ENCODE results near the gene RPUSD4. TPM values are rescaled to one million over a fixed set of nuclear protein-coding genes. Genes with fewer than 3 reads are reported as not detected.

The RPUSD4 gene
- total RNA-seq, 1 experiment from 2014 or later, result 42.9 TPM

DNA sequence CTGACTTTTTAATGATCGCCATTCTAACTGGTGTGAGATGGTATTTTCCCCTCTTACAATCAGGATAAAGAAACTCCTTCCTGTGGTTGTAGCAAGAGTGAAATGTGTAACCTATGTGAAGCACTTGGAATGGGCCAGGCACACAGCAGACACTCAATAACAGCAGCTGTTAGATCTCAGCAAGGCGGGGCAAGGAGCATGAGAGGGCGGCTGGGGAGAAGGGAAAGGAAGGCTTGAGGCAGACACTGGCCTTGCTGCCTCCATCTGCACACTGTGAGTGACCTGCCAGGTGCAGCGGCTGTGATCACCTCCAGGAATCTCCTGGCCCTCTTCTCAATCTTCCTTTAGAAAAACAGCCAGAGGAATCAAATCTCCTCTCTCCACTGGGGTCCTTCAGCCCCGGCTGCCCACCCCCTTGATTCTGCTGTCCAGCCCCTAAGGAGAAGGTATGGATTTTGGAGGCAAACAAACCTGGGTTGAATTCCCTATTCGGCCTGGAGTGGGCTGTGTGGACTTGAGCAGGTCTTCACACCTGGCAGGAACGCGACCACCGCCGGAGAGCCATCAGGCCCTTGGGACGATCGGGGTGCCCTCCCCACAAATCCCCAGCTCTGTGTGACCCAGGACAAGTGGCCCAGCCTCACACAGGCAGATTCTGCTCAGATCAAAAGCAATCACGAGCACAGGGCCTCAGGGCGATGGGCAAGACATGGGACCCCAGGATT is 49.0 kb downstream of the RPUSD4 start:
- no peak overlapping the region for H3K27ac Mint-ChIP-seq
- TF ChIP-seq, protein P1, sequence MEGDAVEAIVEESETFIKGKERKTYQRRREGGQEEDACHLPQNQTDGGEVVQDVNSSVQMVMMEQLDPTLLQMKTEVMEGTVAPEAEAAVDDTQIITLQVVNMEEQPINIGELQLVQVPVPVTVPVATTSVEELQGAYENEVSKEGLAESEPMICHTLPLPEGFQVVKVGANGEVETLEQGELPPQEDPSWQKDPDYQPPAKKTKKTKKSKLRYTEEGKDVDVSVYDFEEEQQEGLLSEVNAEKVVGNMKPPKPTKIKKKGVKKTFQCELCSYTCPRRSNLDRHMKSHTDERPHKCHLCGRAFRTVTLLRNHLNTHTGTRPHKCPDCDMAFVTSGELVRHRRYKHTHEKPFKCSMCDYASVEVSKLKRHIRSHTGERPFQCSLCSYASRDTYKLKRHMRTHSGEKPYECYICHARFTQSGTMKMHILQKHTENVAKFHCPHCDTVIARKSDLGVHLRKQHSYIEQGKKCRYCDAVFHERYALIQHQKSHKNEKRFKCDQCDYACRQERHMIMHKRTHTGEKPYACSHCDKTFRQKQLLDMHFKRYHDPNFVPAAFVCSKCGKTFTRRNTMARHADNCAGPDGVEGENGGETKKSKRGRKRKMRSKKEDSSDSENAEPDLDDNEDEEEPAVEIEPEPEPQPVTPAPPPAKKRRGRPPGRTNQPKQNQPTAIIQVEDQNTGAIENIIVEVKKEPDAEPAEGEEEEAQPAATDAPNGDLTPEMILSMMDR (conservative IDR thresholded peaks at IDR 0.05), result no peak
- H3K18ac ChIP-seq (ENCODE audit: insufficient read length, low read depth, low read length), result no peak overlapping the region
- no peak overlapping the region for H2BK12ac ChIP-seq (ENCODE audit: insufficient read length, low read depth, low read length)
- no peak overlapping the region for H3K9ac ChIP-seq (ENCODE audit: extremely low read depth, insufficient read length, low read length)
- peaks cover 49% of the 10 kb centered on the region in 2 experiments for H3K4me1 Mint-ChIP-seq
- H3K4ac ChIP-seq (ENCODE audit: low read depth, low read length), result no peak overlapping the region
- no peaks in the 10 kb centered on the region; a peak in 1 of 5 replicates for H3K9me3 Mint-ChIP-seq
- no peak overlapping the region for H2AFZ ChIP-seq (ENCODE audit: low read length)
- H2BK5ac ChIP-seq (ENCODE audit: insufficient read length, low read length), result no peak overlapping the region
- no peak overlapping the region for H3K27ac ChIP-seq (ENCODE audit: insufficient read length, low read depth, low read length)
- H2BK15ac ChIP-seq (ENCODE audit: low read depth, low read length), result no peak overlapping the region
- no peaks in the 10 kb centered on the region for H3K36me3 Mint-ChIP-seq (ENCODE audit: insufficient read depth in 1 of 3, low read depth in 3 of 3)
- H3K9me3 ChIP-seq (ENCODE audit: control insufficient read depth, low read depth, low read length), result no peaks in the 10 kb centered on the region
- no peaks in the 10 kb centered on the region for H3K79me1 ChIP-seq (ENCODE audit: insufficient read depth, low read depth, low read length, poor library complexity, severe bottlenecking)
- no peak overlapping the region for H4K8ac ChIP-seq (replicated peaks; ENCODE audit: insufficient read length, low read depth, low read length)
- H3K23ac ChIP-seq (ENCODE audit: insufficient read length, low read depth, low read length), result no peak overlapping the region
- no peaks in the 10 kb centered on the region for H3K23me2 ChIP-seq (ENCODE audit: insufficient read length, low read depth, low read length, poor library complexity, severe bottlenecking)
- no CpG with 5 or more reads among the region's 14 CpGs for WGBS (ENCODE audit: extremely low coverage, insufficient read length, low lambda C conversion rate)
- H3K4me2 ChIP-seq (ENCODE audit: insufficient read depth, insufficient read length, low read length), result no peak overlapping the region
- no peak overlapping the region for H3K4me3 Mint-ChIP-seq
- no peaks in the 10 kb centered on the region for H3K79me2 ChIP-seq (ENCODE audit: insufficient read depth, low read length)
- no peak overlapping the region for H4K5ac ChIP-seq (ENCODE audit: insufficient read length, low read depth, low read length)
- no peak overlapping the region for H2BK20ac ChIP-seq (ENCODE audit: low read depth, low read length, poor library complexity, severe bottlenecking)
- no peaks in the 10 kb centered on the region for H3K27me3 ChIP-seq (ENCODE audit: insufficient read depth, low read length)
- no peaks in the 10 kb centered on the region for H4K20me1 ChIP-seq (ENCODE audit: control insufficient read depth, insufficient read depth, insufficient read length)
- no peak overlapping the region for H4K91ac ChIP-seq (ENCODE audit: insufficient read length, low read depth, low read length)
- no peak for DNase-seq
- peaks cover 2% of the 10 kb centered on the region for H3K27me3 Mint-ChIP-seq (ENCODE audit: low read depth)
- H3K4me1 ChIP-seq (ENCODE audit: insufficient read depth, low read length), result peaks cover 4% of the 10 kb centered on the region; the same call in 1 of the 2 replicates
- no peak overlapping the region for H3T11ph ChIP-seq (ENCODE audit: low read length)
- no peak overlapping the region for H2BK120ac ChIP-seq (ENCODE audit: low read depth, low read length, poor library complexity, severe bottlenecking)
- no peak overlapping the region for H3K56ac ChIP-seq (ENCODE audit: insufficient read length, low read depth, low read length)
- H2AK5ac ChIP-seq (ENCODE audit: insufficient read length, low read length), result no peak overlapping the region
- H3K14ac ChIP-seq (ENCODE audit: insufficient read depth, low read length), result no peak overlapping the region
